Measurements from ENCODE around the gene TRAPPC5.
A peak's percentile ranks its signal among the peaks of the same experiment; 100 is the strongest.

TRAPPC5 gene

DNA sequence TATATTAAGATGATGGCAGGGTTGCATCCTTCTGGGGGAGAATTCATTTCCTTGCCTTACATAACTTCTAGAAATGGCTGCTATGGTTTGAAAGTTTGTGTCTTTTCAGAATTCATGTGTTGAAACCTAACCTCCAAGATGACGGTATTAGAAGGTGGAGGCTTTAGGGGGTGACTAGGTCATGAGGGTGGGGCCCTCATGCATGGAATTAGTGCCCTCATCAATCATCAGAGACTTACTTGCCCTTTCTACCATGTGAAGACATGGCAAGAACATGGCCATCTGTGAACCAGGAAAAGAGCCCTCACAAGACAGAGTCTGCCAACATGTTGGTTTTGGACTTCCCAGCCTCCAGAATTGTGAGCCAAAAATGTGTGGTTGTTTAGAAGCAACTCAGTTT lies 36.1 kb downstream of the TRAPPC5 start:
- no peak for DNase-seq (ENCODE audit: low read depth, low spot score)
- Histone ChIP-seq H3K4me3 (ENCODE audit: low read length) (no peak overlapping the region), H3K27ac (ENCODE audit: low read length) (no peak overlapping the region), H3K27me3 (ENCODE audit: control insufficient read depth, insufficient read depth, low read length) (no peaks in the 10 kb centered on the region), H3K36me3 (ENCODE audit: control insufficient read depth, insufficient read depth, low read length) (no peaks in the 10 kb centered on the region), H3K9me3 (ENCODE audit: control insufficient read depth, insufficient read depth, low read length) (no peaks in the 10 kb centered on the region), H3K4me1 (ENCODE audit: control insufficient read depth, insufficient read depth, low read length) (no peaks in the 10 kb centered on the region)
- WGBS (ENCODE audit: insufficient coverage, insufficient read length), result no CpG with 5 or more reads among the region's 1 CpG

DNA sequence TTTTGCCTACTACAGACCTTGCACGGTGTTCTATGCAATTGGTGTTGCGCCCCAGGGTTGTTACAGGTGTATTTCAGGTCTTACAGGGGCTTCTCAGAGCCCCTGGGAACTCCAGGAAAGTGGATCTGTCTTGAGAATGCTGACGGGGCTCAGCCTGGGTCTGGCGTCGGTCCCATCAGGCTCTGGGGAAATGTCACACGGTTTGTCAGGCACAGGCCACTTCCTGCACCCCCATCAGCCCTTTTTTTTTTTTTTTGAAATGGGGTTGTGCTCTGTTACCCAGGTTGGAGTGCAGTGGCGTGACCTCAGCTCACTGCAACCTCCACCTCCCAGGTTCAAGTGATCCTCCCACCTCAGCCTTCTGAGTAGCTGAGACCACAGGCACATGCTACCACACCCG lies 38.0 kb downstream of the TRAPPC5 start:
- DNase-seq (ENCODE audit: low read depth, low spot score), result no peak
- no peaks in the 10 kb centered on the region for H3K27me3 ChIP-seq (ENCODE audit: control insufficient read depth, insufficient read depth, low read length)
- no peaks in the 10 kb centered on the region for H3K36me3 ChIP-seq (ENCODE audit: control insufficient read depth, insufficient read depth, low read length)
- H3K27ac ChIP-seq (ENCODE audit: low read length), result no peak overlapping the region
- no peaks in the 10 kb centered on the region for H3K9me3 ChIP-seq (ENCODE audit: control insufficient read depth, insufficient read depth, low read length)
- H3K4me3 ChIP-seq (ENCODE audit: low read length), result no peak overlapping the region
- WGBS (ENCODE audit: insufficient coverage, insufficient read length), result no CpG with 5 or more reads among the region's 8 CpGs
- H3K4me1 ChIP-seq (ENCODE audit: control insufficient read depth, insufficient read depth, low read length), result no peaks in the 10 kb centered on the region

DNA sequence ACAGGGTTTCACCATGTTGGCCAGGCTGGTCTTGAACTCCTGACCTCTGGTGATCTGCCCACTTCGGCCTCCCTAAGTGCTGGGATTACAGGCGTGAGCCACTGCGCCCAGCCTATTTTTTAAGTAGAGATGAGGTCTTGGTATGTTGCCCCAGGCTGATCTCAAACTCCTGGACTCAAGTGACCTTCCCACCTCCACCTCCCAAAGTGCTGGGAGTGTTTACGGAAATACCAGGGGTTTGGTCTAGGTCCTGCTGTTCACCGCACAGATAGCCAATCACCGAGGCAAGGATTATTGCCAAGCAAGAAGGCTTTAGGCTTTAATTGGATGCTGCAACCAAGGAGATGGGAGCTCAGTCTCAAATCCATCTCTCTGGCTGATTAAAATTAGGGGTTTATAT lies 39.7 kb downstream of the TRAPPC5 start:
- H3K4me1 ChIP-seq (ENCODE audit: control insufficient read depth, insufficient read depth, low read length), result no peaks in the 10 kb centered on the region
- H3K27ac ChIP-seq (ENCODE audit: low read length), result no peak overlapping the region
- H3K27me3 ChIP-seq (ENCODE audit: control insufficient read depth, insufficient read depth, low read length), result no peaks in the 10 kb centered on the region
- DNase-seq (ENCODE audit: low read depth, low spot score), result no peak
- H3K36me3 ChIP-seq (ENCODE audit: control insufficient read depth, insufficient read depth, low read length), result no peaks in the 10 kb centered on the region
- no peaks in the 10 kb centered on the region for H3K9me3 ChIP-seq (ENCODE audit: control insufficient read depth, insufficient read depth, low read length)
- no CpG with 5 or more reads among the region's 6 CpGs for WGBS (ENCODE audit: insufficient coverage, insufficient read length)
- no peak overlapping the region for H3K4me3 ChIP-seq (ENCODE audit: low read length)

DNA sequence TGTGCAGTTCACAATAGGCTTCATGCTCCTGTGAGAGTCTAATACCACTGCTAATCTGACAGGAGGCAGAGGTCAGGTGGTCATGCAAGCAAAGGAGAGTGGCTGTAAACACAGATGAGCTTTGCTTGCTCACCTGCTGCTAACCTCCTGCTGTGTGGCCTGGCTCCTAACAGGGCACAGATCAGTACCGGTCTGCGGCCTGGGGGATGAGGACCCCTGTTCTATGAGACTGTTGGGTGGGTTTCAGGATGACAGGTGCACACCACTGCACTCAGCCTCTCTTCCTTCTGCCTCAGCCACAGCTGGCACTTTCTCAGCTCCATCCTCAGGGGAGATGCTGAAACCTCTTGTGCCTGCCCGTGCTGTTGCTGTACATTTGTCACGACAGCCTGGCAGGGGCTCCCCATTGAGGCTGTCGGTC lies 41.6 kb downstream of the TRAPPC5 start:
- no peak overlapping the region for H3K4me3 ChIP-seq (ENCODE audit: low read length)
- H3K4me1 ChIP-seq (ENCODE audit: control insufficient read depth, insufficient read depth, low read length), result no peaks in the 10 kb centered on the region
- H3K27me3 ChIP-seq (ENCODE audit: control insufficient read depth, insufficient read depth, low read length), result no peaks in the 10 kb centered on the region
- WGBS (ENCODE audit: insufficient coverage, insufficient read length), result no CpG with 5 or more reads among the region's 5 CpGs
- H3K9me3 ChIP-seq (ENCODE audit: control insufficient read depth, insufficient read depth, low read length), result no peaks in the 10 kb centered on the region
- H3K36me3 ChIP-seq (ENCODE audit: control insufficient read depth, insufficient read depth, low read length), result no peaks in the 10 kb centered on the region
- no peak for DNase-seq (ENCODE audit: low read depth, low spot score)
- H3K27ac ChIP-seq (ENCODE audit: low read length), result no peak overlapping the region

DNA sequence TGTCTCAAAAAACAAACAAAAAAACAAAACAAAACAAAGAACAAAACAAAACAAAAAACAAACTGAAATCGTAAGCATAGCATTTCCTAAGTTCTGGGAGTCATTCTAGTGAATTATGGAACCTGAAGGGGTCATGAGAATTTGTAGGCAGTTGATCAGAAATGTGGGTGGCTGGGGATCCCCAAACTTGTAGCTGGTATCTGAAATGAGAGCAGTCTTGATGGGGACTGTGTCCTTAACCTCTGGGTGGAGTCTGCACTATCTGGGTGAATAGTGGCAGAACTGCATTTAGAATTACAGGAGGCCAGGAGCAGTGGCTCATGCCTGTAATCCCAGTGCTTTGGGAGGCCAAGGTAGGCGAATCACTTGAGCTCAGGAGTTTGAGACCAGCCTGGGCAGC lies 45.2 kb downstream of the TRAPPC5 start:
- H3K4me1 ChIP-seq (ENCODE audit: control insufficient read depth, insufficient read depth, low read length), result peaks cover 1% of the 10 kb centered on the region; the same call in 1 of the 2 replicates
- no peak for DNase-seq (ENCODE audit: low read depth, low spot score)
- no peak overlapping the region for H3K27ac ChIP-seq (ENCODE audit: low read length)
- H3K27me3 ChIP-seq (ENCODE audit: control insufficient read depth, insufficient read depth, low read length), result peaks cover 4% of the 10 kb centered on the region; the same call in 1 of the 2 replicates
- no peaks in the 10 kb centered on the region for H3K36me3 ChIP-seq (ENCODE audit: control insufficient read depth, insufficient read depth, low read length)
- no peaks in the 10 kb centered on the region for H3K9me3 ChIP-seq (ENCODE audit: control insufficient read depth, insufficient read depth, low read length)
- no peak overlapping the region for H3K4me3 ChIP-seq (ENCODE audit: low read length)
- WGBS (ENCODE audit: insufficient coverage, insufficient read length), result no CpG with 5 or more reads among the region's 2 CpGs

GRCh38 chr19:7729211-7729610 lies 48.6 kb downstream of the TRAPPC5 start:
- Histone ChIP-seq H3K36me3 (ENCODE audit: control insufficient read depth, insufficient read depth, low read length) (no peaks in the 10 kb centered on the region), H3K27ac (ENCODE audit: low read length) (no peak overlapping the region), H3K9me3 (ENCODE audit: control insufficient read depth, insufficient read depth, low read length) (no peaks in the 10 kb centered on the region), H3K27me3 (ENCODE audit: control insufficient read depth, insufficient read depth, low read length) (peaks cover 4% of the 10 kb centered on the region; the same call in 1 of the 2 replicates), H3K4me3 (ENCODE audit: low read length) (no peak overlapping the region), H3K4me1 (ENCODE audit: control insufficient read depth, insufficient read depth, low read length) (peaks cover 1% of the 10 kb centered on the region; the same call in 1 of the 2 replicates)
- WGBS (ENCODE audit: insufficient coverage, insufficient read length), result no CpG with 5 or more reads among the region's 16 CpGs
- DNase-seq (ENCODE audit: low read depth, low spot score), result no peak

DNA sequence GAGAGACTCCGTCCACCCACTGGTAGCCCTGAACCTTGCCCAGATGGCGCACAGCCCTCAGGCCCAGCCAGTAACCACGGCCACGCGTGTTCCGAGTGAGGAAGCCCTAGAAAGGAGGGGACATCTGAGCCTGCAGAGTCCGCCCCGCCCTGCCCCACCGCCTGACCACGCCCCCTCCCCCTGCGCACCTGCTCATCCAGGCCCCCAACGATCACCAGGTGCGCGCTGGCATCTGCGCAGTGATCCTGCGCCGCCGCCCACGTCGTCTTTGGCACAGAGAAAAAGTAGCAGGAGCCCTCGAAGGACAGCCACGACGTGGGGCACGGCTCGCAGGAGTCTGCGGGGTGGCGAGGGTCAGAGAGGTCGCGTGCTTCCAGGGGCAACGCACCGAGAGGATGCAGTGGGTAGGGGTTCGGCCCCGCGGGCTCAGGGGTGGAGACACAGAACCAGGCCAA lies 49.2 kb downstream of the TRAPPC5 start:
- Histone ChIP-seq H3K36me3 (ENCODE audit: control insufficient read depth, insufficient read depth, low read length) (no peaks in the 10 kb centered on the region), H3K4me1 (ENCODE audit: control insufficient read depth, insufficient read depth, low read length) (peaks cover 1% of the 10 kb centered on the region; the same call in 1 of the 2 replicates), H3K9me3 (ENCODE audit: control insufficient read depth, insufficient read depth, low read length) (no peaks in the 10 kb centered on the region), H3K27ac (ENCODE audit: low read length) (no peak overlapping the region), H3K27me3 (ENCODE audit: control insufficient read depth, insufficient read depth, low read length) (peaks cover 4% of the 10 kb centered on the region; the same call in 1 of the 2 replicates), H3K4me3 (ENCODE audit: low read length) (peak overlapping the region; percentile 14; the same call in 1 of the 2 replicates)
- no peak for DNase-seq (ENCODE audit: low read depth, low spot score)
- WGBS (ENCODE audit: insufficient coverage, insufficient read length), result no CpG with 5 or more reads among the region's 34 CpGs

- peaks cover 4% of the 10 kb centered on the region; the same call in 1 of the 2 replicates for H3K27me3 ChIP-seq (ENCODE audit: control insufficient read depth, insufficient read depth, low read length)
- H3K27ac ChIP-seq (ENCODE audit: low read length), result no peak overlapping the region
- WGBS (ENCODE audit: insufficient coverage, insufficient read length), result no CpG with 5 or more reads among the region's 78 CpGs
- no peak for DNase-seq (ENCODE audit: low read depth, low spot score)
- no peaks in the 10 kb centered on the region for H3K9me3 ChIP-seq (ENCODE audit: control insufficient read depth, insufficient read depth, low read length)
- H3K4me1 ChIP-seq (ENCODE audit: control insufficient read depth, insufficient read depth, low read length), result peaks cover 1% of the 10 kb centered on the region; the same call in 1 of the 2 replicates
- H3K4me3 ChIP-seq (ENCODE audit: low read length), result peak overlapping the region; percentile 14; the same call in 1 of the 2 replicates
- no peaks in the 10 kb centered on the region for H3K36me3 ChIP-seq (ENCODE audit: control insufficient read depth, insufficient read depth, low read length)
Measured at GRCh38 chr19:7730286-7731217, 49.9 kb downstream of the TRAPPC5 start.

GRCh38 chr19:7731218-7731595 lies 50.6 kb downstream of the TRAPPC5 start:
- H3K27me3 ChIP-seq (ENCODE audit: control insufficient read depth, insufficient read depth, low read length), result peaks cover 4% of the 10 kb centered on the region; the same call in 1 of the 2 replicates
- no peak overlapping the region for H3K4me3 ChIP-seq (ENCODE audit: low read length)
- H3K36me3 ChIP-seq (ENCODE audit: control insufficient read depth, insufficient read depth, low read length), result no peaks in the 10 kb centered on the region
- no peak for DNase-seq (ENCODE audit: low read depth, low spot score)
- no peaks in the 10 kb centered on the region for H3K9me3 ChIP-seq (ENCODE audit: control insufficient read depth, insufficient read depth, low read length)
- no CpG with 5 or more reads among the region's 39 CpGs for WGBS (ENCODE audit: insufficient coverage, insufficient read length)
- H3K27ac ChIP-seq (ENCODE audit: low read length), result no peak overlapping the region
- H3K4me1 ChIP-seq (ENCODE audit: control insufficient read depth, insufficient read depth, low read length), result peaks cover 1% of the 10 kb centered on the region; the same call in 1 of the 2 replicates

GRCh38 chr19:7731615-7732014 lies 51.0 kb downstream of the TRAPPC5 start:
- Histone ChIP-seq H3K36me3 (ENCODE audit: control insufficient read depth, insufficient read depth, low read length) (no peaks in the 10 kb centered on the region), H3K9me3 (ENCODE audit: control insufficient read depth, insufficient read depth, low read length) (no peaks in the 10 kb centered on the region), H3K4me1 (ENCODE audit: control insufficient read depth, insufficient read depth, low read length) (peaks cover 1% of the 10 kb centered on the region; the same call in 1 of the 2 replicates), H3K4me3 (ENCODE audit: low read length) (no peak overlapping the region), H3K27ac (ENCODE audit: low read length) (no peak overlapping the region), H3K27me3 (ENCODE audit: control insufficient read depth, insufficient read depth, low read length) (peaks cover 4% of the 10 kb centered on the region; the same call in 1 of the 2 replicates)
- no peak for DNase-seq (ENCODE audit: low read depth, low spot score)
- no CpG with 5 or more reads among the region's 5 CpGs for WGBS (ENCODE audit: insufficient coverage, insufficient read length)

Measured in iPS DF 6.9 (cell line).